COLO668 (cell line): ENCODE data around the gene UNC13A.

Experiments
- DNase-seq: peaks from one replicate; lab custom pipeline; 2025; ENCODE audit not compliant: unreplicated experiment; lab: John Stamatoyannopoulos, UW

The UNC13A gene

DNA sequence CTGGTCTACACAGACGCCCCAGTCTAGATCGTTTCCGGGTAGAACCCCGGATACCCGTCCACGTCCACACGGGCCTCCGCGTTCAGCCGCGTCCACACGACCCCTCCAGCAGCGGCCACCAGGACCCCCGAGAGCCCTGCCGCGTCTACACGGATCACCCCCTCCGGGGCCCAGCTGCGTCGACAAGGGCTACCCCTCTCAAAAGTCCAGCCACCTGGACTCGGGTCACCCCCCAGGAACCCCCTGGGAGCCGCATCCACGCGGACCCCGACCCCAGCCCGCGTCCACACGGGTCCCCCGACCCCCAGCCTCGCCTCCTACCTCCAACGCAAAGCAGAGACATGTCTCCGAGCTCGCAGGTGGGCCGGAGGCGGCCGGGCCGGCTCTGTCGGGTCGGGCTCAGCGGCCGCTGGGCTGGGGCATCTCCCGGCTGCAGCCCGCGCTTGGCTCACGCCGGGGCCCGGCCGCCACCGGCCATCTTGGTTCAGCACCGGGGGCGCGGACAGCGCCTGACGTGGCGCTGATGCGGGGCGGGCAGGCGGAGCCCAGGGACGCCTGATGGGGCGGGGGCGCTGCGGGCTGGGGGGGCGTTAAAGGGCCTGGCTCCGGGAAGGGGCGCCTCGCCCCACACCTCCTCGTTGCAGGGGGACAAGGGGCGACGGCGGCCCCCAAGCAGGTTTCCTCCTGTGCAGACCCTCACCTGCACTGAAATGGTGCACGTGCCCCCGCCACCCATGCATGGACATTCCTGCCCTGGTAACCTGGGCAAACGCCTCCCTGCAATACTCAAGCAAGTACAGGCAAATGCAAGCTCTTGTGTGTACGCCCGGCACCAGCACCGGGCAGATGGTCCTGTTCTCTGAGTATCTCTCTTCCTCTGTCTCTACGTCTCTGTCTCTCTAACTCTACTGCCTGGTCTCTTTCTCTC lies at the start of gene UNC13A:
UNC13A (minus strand) TSS at position 498 of the 928 bp plus-strand sequence; CDS start at position 343, 155 bp downstream.
- peak; percentile 76 for DNase-seq

DNA sequence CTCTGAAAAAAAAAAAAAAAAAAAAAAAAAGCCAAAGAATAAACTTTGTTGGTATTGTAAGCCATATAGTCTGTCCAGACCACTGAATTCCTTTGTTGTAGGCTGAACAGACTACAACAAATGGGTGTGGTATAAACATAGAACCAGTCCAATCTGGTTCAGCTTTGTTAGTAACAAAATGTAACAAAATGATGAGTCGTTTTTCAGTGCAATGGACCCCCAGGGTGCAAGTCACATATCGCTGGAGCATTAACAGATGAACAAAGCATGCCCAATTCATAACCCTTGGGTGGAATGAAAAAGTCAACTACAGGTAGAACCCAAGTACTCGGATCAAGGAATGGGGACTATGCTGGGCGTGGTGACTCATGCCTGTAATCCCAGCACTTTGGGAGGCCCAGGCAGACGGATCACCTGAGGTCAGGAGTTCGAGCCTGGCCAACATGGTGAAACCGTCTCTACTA lies 49.6 kb upstream of the UNC13A start:
- no peak for DNase-seq

DNA sequence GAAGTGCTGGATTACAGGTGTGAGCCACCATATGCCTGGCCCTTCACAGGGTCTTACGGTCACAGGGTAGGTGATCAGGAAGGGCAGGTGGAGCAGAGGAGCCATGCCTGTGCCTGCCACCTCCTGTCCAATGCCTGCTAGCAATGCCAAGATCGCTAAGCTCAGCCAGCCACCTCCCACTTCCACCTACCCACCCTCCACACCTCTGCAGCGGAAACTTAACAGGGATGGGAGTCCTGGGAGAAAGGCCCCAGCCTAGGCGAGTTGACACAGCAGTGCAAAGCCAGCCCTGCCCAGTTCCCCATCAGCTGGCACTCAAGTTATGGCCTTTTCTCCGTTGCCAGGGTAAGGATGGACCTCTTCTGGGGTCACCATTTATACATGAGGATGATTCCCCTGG lies 47.3 kb upstream of the UNC13A start:
- no peak for DNase-seq

DNA sequence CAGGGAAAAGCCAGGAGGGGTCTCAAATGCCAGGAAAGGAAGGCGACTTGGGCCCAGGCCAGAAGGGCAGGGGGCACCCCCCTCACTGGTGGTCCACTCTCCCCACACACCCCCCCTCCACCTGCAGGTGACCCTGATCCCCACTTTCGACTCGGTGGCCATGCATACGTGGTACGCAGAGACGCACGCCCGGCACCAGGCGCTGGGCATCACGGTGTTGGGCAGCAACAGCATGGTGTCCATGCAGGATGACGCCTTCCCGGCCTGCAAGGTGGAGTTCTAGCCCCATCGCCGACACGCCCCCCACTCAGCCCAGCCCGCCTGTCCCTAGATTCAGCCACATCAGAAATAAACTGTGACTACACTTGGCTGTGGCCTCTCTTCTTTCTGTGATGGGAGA lies 46.0 kb upstream of the UNC13A start:
- DNase-seq = no peak

DNA sequence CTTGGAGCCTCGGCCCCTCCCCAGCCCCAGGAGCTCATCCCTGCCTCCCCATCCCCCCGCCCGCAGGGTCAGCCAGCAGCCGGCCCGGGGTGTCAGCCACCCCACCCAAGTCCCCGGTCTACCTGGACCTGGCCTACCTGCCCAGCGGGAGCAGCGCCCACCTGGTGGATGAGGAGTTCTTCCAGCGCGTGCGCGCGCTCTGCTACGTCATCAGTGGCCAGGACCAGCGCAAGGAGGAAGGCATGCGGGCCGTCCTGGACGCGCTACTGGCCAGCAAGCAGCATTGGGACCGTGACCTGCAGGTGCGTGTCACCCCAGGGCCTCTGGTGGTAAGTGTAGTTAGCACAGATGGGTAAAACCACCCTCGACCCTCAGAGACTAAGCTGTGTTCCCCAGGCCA lies 45.0 kb upstream of the UNC13A start:
- no peak for DNase-seq

DNA sequence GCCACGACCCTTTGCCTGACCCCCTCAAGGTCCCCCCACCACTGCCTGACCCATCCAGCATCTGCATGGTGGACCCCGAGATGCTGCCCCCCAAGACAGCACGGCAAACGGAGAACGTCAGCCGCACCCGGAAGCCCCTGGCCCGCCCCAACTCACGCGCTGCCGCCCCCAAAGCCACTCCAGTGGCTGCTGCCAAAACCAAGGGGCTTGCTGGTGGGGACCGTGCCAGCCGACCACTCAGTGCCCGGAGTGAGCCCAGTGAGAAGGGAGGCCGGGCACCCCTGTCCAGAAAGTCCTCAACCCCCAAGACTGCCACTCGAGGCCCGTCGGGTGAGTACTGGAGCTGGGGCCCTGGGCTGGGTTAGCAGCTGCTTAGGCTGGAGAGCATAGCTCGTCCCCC lies 39.7 kb upstream of the UNC13A start:
- DNase-seq = no peak

DNA sequence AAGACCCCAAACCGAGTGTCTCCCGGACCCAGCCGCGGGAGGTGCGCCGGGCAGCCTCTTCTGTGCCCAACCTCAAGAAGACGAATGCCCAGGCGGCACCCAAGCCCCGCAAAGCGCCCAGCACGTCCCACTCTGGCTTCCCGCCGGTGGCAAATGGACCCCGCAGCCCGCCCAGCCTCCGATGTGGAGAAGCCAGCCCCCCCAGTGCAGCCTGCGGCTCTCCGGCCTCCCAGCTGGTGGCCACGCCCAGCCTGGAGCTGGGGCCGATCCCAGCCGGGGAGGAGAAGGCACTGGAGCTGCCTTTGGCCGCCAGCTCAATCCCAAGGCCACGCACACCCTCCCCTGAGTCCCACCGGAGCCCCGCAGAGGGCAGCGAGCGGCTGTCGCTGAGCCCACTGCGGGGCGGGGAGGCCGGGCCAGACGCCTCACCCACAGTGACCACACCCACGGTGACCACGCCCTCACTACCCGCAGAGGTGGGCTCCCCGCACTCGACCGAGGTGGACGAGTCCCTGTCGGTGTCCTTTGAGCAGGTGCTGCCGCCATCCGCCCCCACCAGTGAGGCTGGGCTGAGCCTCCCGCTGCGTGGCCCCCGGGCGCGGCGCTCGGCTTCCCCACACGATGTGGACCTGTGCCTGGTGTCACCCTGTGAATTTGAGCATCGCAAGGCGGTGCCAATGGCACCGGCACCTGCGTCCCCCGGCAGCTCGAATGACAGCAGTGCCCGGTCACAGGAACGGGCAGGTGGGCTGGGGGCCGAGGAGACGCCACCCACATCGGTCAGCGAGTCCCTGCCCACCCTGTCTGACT lies 39.0 kb upstream of the UNC13A start:
- no peak for DNase-seq

DNA sequence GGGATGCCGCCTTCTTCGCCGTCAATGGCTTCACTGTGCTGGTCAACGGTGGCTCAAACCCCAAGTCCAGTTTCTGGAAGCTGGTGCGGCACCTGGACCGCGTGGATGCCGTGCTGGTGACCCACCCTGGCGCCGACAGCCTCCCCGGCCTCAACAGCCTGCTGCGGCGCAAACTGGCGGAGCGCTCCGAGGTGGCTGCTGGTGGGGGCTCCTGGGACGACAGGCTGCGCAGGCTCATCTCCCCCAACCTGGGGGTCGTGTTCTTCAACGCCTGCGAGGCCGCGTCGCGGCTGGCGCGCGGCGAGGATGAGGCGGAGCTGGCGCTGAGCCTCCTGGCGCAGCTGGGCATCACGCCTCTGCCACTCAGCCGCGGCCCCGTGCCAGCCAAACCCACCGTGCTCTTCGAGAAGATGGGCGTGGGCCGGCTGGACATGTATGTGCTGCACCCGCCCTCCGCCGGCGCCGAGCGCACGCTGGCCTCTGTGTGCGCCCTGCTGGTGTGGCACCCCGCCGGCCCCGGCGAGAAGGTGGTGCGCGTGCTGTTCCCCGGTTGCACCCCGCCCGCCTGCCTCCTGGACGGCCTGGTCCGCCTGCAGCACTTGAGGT lies 38.1 kb upstream of the UNC13A start:
- DNase-seq = no peak

DNA sequence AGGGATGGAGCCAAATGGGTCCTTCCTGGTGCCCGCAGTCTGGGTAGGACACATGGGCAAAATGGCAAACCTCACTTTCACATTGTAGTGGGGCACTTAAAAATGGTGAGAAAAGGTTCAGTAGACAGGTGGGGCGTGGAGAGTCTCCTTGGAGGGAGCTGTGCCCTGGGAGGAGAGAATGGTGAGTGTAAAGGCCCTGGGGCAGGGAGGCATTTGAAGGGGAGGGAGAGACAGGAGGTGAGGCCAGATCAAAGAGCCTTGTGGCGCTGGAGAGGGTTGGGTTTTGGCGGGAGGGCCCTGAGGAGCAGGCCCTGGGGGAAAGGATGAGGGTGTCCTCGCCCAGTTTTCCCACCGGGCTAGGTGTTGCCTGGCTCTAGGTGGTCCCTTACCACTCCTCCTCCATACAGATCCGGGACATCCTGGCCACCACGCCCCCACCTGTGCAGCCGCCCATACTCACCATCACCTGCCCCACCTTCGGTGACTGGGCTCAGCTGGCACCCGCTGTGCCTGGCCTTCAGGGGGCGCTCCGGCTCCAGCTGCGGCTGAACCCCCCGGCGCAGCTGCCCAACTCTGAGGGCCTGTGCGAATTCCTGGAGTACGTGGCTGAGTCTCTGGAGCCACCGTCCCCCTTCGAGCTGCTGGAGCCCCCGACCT lies 37.4 kb upstream of the UNC13A start:
- no peak for DNase-seq

DNA sequence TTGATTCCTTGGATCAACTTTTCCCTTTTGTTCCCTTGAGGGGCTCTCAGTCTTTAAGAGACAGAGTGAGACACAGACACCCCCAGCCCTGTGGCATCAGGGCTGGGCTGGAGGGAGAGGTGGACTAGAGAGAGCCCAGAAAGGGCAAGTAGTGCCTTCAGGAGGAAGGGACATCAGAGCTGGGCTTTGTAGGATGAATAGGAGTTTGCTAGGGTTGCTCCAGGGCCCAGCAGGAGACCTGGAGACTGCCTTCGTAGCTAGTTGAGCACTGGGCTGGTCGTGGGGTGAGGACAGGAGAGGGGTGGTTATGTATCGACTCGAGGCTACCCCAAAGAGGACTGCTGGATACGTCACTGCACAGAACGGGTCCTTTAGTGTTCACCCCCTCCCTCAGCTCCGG lies 36.5 kb upstream of the UNC13A start:
- DNase-seq = no peak

DNA sequence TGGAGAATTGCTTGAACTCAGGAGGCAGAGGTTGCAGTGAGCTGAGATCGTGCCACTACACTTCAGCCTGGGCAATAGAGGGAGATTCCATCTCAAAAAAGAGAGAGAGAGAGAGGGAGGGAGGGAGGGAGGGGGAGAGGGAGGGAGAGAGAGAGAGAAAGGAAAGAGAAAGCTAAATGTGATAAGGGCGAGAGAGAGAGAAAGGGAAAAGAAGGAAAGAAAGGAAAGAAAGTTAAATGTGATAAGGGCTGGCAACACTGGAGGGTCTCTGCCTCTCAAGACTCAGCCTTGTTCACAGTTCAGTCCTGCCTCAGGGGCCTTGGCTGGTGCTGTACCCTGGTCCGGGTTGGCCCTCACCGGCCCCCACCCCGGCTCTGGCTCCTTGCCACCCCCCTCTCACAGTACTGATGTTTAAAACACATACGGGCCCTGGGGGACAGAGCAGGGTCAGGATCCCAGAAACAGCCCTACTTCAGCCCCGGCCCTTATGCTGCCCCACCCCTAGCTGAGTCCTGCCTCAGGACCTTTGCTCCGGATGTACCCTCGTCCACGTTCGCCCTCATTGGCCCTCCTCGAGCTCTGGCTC lies 34.6 kb upstream of the UNC13A start:
- no peak for DNase-seq

DNA sequence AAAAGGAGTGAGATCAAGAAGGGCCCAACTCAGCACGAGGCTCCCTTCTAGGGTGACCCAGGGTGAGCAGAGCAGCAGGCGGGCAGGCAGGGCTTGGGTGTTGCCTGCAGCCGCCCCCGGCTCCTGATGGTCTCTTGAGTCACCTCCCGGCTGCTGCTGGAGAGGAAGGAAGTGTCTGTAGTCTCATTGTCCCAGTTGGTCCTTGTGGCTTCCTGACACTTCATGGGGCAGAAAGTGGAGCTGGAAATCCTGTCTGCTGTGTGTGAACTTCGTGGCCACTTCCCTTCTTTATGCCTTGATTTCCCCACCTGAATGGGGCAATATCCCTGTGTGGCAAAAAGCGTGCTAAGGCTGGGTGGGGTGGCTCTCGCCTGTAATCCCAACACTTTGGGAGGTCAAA lies 33.7 kb upstream of the UNC13A start:
- DNase-seq = no peak

DNA sequence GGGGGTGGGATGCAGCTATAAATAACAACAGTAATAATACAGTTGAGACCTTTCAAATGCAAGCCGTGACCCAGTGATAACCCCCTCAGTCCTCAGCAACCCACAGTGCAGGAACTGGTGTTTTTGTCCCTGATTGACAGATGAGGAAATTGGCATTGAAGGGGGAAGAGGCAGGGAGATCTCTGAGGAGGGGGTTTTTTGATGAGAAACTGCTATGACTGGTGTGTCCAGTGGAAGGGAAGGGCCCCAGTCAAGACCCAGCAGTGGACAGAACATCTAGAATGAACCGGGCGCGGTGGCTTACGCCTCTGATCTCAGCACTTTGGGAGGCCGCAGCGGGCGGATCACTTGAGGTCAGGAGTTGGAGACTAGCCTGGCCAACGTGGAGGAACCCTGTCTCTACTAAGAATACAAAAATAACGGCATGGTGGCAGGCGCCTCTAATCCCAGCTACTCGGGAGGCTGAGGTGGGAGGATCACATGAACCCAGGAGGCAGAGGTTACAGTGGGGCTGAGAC lies 33.0 kb upstream of the UNC13A start:
- DNase-seq = no peak

DNA sequence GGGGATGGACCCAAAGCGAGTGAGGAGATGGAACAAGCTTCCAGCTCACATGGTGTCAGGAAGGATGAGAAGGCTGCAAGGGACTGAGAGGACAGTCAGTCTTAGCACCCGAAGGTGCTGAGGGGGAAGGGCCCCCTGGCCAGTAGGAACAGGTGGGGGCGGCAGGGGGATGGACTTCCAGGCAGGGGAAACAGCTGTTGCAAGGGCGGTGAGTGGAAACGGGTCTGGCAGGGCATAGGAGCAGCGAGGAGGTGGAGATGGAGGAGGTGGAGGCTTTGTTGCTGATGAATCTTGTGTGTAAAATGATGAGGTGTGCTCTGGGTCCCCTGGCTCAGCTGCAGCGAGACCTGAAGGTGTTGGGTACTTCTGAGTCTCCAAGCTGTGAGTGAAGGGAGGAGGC lies 32.3 kb upstream of the UNC13A start:
- peak; percentile 36 for DNase-seq

DNA sequence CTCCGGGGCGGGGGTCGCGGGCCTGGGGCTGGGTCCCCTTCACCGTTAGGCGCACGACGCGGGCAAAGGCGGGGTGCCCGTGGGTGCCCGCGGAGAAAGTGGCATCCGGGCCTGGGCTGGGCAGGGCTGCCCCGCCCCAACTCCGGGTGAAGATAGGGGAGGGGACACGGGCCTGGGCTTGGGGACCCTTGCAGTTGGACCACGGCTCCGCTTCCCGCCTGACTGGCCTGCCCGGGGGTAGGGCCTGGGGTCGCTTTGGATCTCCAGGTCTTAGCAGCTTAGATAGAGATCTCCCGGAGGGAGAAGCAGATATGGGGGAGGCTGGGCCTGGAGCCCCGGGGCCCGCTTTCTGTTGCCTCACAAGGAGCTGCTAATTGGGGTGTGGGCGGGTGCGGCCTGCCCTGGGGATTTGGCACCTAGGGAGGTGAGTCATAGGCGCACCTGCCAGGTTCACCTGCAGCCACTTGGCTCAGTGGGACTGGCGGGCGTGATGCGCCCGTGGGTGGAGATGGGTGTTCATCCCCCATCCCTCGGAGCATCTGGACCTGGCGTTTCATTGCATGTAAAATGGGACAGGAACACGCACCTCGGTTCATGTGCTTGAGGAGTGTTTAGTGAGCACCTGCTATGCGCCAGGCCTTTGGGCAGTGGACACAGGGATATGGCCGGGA lies 31.7 kb upstream of the UNC13A start:
- peak; percentile 88 for DNase-seq

DNA sequence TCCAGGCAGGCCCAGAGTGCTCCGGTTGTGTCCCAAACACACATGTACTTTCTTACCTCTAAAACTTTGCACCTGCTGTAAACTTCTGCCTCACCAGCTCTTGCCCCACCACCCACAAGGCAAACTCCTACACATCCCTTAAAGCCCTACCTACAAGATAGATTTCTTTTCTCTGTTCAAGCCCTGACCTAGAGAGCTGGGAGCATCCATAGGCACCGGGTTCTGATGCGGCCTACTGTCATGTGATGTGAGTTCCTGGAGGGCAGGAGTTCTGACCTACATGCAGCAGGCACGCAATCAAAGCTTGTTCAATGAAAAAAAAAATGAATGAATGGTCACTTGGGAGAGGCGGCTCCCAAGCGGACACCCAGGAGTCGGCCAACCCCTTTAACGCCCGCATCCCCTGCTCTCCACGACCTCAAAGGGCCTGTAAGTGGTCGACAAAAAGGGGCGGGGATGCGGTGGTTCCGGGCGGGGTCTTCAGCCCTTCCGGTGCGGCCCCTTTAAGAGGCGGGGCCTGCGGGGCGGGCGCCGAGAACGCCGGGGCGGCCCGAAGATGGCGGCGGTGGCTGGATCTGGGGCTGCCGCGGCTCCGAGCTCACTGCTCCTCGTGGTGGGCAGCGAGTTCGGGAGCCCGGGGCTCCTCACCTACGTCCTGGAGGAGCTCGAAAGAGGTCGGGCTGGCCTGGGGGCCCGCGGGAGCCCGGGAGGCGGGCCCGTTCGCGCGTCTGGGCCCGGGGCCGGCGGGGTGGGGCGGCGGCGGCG lies 31.0 kb upstream of the UNC13A start, which contains the start of gene MAP1S:
MAP1S (plus strand) TSS at position 534 of the 765 bp plus-strand sequence; CDS start at position 557, 23 bp downstream.
- peak; percentile 68 for DNase-seq

DNA sequence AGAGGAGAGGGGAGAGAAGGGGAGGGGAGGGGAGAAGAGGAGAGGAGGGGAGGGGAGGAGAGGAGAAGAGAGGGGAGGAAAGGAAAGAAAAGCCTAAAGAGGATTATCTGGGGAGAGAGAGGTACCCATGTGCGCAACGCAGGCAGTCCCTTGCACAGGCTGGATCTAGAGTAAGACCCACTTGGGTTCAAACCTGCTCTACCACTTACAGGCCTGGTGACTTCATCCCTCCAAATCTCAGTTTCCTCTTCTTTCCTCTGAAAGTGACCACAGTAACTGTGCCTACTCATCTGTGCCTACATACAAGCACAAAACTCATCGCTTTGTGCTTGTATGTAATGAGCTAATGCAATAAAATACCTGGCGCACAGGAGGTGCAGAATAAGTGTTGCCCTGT lies 30.4 kb upstream of the UNC13A start:
- no peak for DNase-seq

DNA sequence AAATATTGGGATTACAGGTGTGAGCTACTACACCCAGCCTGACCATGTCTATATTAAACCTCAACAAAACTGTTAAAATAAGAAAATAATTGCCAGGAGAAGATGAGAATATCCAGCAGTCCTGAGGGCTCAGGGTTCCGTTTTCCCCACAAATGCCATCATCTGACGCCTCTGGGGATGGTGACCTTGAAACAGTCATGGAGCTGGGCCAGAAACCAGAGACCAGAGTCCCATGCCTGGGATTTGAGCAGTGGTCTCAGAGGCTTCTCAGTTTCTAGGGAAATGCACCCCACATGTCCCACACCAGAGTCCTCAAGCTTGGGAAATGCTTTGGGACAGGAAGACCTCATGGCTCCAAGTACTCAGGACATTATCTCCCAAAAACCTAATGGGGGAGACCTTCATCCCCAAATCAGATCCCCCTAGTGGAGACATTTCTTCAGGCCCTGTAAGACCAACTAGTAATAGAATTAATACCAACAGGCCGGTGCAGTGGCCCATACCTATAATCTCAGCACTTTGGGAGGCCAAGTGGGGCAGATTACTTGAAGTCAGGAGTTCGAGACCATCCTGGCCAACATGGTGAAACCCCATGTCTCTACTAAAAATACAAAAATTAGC lies 28.3 kb upstream of the UNC13A start:
- no peak for DNase-seq

DNA sequence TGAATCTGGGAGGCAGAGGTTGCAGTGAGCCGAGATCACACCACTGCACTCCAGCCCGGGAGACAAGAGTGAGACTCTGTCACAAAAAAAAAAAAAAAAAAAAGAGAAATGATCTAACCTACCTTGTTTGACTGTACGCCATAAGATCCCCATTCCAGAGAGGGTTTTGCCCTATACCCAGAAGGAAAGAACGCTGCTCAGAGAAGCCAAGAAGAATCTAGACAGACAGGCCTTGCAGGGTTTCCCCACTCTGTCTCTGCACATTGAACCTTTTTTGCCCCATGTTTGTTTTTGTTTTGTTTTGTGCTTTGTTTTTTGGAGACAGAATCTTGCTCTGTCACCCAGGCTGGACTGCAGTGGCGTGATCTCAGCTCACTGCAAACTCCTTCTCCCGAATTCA lies 23.7 kb upstream of the UNC13A start:
- DNase-seq = no peak
